ENCODE results near the gene DAB1. TPM values are rescaled to one million over a fixed set of nuclear protein-coding genes. Genes with fewer than 3 reads are reported as not detected.

DAB1 gene
- polyA plus RNA-seq, 3 donors = not detected

GRCh38 chr1:57131257-57131656 is 292.6 kb downstream of the DAB1 start:
- H4K20me1 ChIP-seq (ENCODE audit: insufficient read depth, low read length) = no peaks in the 10 kb centered on the region
- no peak overlapping the region for H3K4me3 ChIP-seq (replicated peaks in 1 of 3; ENCODE audit: low read depth in 2 of 3, low read length in 3 of 3)
- H3K4me2 ChIP-seq (replicated peaks; ENCODE audit: extremely low read depth, low read length, poor library complexity, severe bottlenecking) = no peak overlapping the region
- Mint-ChIP-seq H3K27ac (no peak overlapping the region), H3K27me3 (ENCODE audit: low read depth in 3 of 3) (peaks cover 0 to 2% (median 0%) of the 10 kb centered on the region in 3 donors), H3K36me3 (no peaks in the 10 kb centered on the region), H3K4me3 (no peak overlapping the region), H3K4me1 (no peaks in the 10 kb centered on the region), H3K9me3 (peaks cover 0 to 1% (median 0%) of the 10 kb centered on the region in 7 donors)
- no peak overlapping the region for H2AFZ ChIP-seq (ENCODE audit: insufficient read depth, low read depth, low read length, poor library complexity, severe bottlenecking)
- no peaks in the 10 kb centered on the region for H3K36me3 ChIP-seq (replicated peaks in 1 of 2; ENCODE audit: control insufficient read depth in 1 of 2, insufficient read depth in 2 of 2, low read length in 2 of 2)
- no peaks in the 10 kb centered on the region for H3K27me3 ChIP-seq (ENCODE audit: control insufficient read depth in 2 of 2, insufficient read depth in 2 of 2, low read length in 2 of 2)
- intact Hi-C loops (cut with micrococcal nuclease) = no loop called here
- no peak for TF ChIP-seq CTCF (IDR thresholded peaks at IDR 0.05)
- H3K4me1 ChIP-seq (ENCODE audit: control insufficient read depth in 1 of 2, insufficient read depth in 2 of 2, low read length in 2 of 2) = no peaks in the 10 kb centered on the region
- no peak overlapping the region for H3K9ac ChIP-seq (ENCODE audit: insufficient read depth, low read length, poor library complexity, severe bottlenecking)
- no peaks in the 10 kb centered on the region for H3K79me2 ChIP-seq (ENCODE audit: insufficient read depth, low read length)
- WGBS (ENCODE audit: insufficient coverage) = 56% methylated on average over 1 of the region's 1 CpG
- no peaks in the 10 kb centered on the region for H3K9me3 ChIP-seq (replicated peaks in 1 of 2; ENCODE audit: control insufficient read depth in 1 of 2, insufficient read depth in 1 of 2, low read length in 2 of 2)
- no peak for DNase-seq
- H3K27ac ChIP-seq (ENCODE audit: low read depth in 1 of 2, low read length in 2 of 2) = no peak overlapping the region

GRCh38 chr1:57129865-57130264 is 294.0 kb downstream of the DAB1 start:
- H3K9me3 ChIP-seq (replicated peaks in 1 of 2; ENCODE audit: control insufficient read depth in 1 of 2, insufficient read depth in 1 of 2, low read length in 2 of 2) = no peaks in the 10 kb centered on the region
- no peaks in the 10 kb centered on the region for H3K27me3 ChIP-seq (ENCODE audit: control insufficient read depth in 2 of 2, insufficient read depth in 2 of 2, low read length in 2 of 2)
- H3K79me2 ChIP-seq (ENCODE audit: insufficient read depth, low read length) = no peaks in the 10 kb centered on the region
- Mint-ChIP-seq H3K9me3 (peaks cover 0 to 1% (median 0%) of the 10 kb centered on the region in 7 donors), H3K36me3 (no peaks in the 10 kb centered on the region), H3K4me1 (no peaks in the 10 kb centered on the region), H3K27me3 (ENCODE audit: low read depth in 3 of 3) (peaks cover 0 to 2% (median 0%) of the 10 kb centered on the region in 3 donors), H3K4me3 (no peak overlapping the region), H3K27ac (no peak overlapping the region)
- H2AFZ ChIP-seq (ENCODE audit: insufficient read depth, low read depth, low read length, poor library complexity, severe bottlenecking) = no peak overlapping the region
- no peaks in the 10 kb centered on the region for H4K20me1 ChIP-seq (ENCODE audit: insufficient read depth, low read length)
- H3K36me3 ChIP-seq (replicated peaks in 1 of 2; ENCODE audit: control insufficient read depth in 1 of 2, insufficient read depth in 2 of 2, low read length in 2 of 2) = no peaks in the 10 kb centered on the region
- WGBS (ENCODE audit: insufficient coverage) = 100% methylated on average over 1 of the region's 4 CpGs
- intact Hi-C loops (cut with micrococcal nuclease) = no loop called here
- no peak overlapping the region for H3K9ac ChIP-seq (ENCODE audit: insufficient read depth, low read length, poor library complexity, severe bottlenecking)
- H3K4me2 ChIP-seq (replicated peaks; ENCODE audit: extremely low read depth, low read length, poor library complexity, severe bottlenecking) = no peak overlapping the region
- no peaks in the 10 kb centered on the region for H3K4me1 ChIP-seq (ENCODE audit: control insufficient read depth in 1 of 2, insufficient read depth in 2 of 2, low read length in 2 of 2)
- no peak overlapping the region for H3K4me3 ChIP-seq (replicated peaks in 1 of 3; ENCODE audit: low read depth in 2 of 3, low read length in 3 of 3)
- no peak for DNase-seq
- no peak for TF ChIP-seq CTCF (IDR thresholded peaks at IDR 0.05)
- H3K27ac ChIP-seq (ENCODE audit: low read depth in 1 of 2, low read length in 2 of 2) = no peak overlapping the region

All from CD14-positive monocyte (primary cell).